Left lung (tissue), 10 donors: ENCODE measurements around the gene NCBP2. TPM values are rescaled to one million over a fixed set of nuclear protein-coding genes. Genes with fewer than 3 reads are reported as not detected.
"Not testable (repeated sequence)": the region's sequence is repeated elsewhere in the genome, so short reads cannot be mapped to it uniquely, and the experiment has no call there.

Experiments used
- ATAC-seq: fragments of 200-7000 bp; cut with Tn5 transposase; one replicate; pipeline ENCODE4 v1.9.1; 2020; ENCODE audit warnings: moderate library complexity
- DNase-seq, 4 donors: peaks; one replicate each; pipeline ENCODE4 v3.0.0-alpha.2; 2013 to 2020
- H3K27ac ChIP-seq, 2 donors: fragments of 200-600 bp; sonication (generic) in 1 of 2; one replicate each; pipeline versions ENCODE4 v1.5.0 to v1.8.0; 2020 to 2021
- H3K27me3 ChIP-seq, 2 donors: fragments of 200-600 bp; sonication (generic) in 1 of 2; one replicate each; pipeline versions ENCODE4 v1.5.0 to v1.8.0; 2020 to 2021
- H3K36me3 ChIP-seq, 2 donors: fragments of 200-600 bp; sonication (generic) in 1 of 2; one replicate each; pipeline versions ENCODE4 v1.5.0 to v1.8.0; 2020 to 2021
- H3K4me1 ChIP-seq, 2 donors: fragments of 200-600 bp; one replicate each; pipeline ENCODE4 v1.8.0; 2021
- H3K4me3 ChIP-seq, 2 donors: fragments of 200-600 bp; sonication (generic) in 1 of 2; one replicate each; pipeline versions ENCODE4 v1.5.0 to v1.8.0; 2020 to 2021; ENCODE audit warnings: mild to moderate bottlenecking in 1 of 2
- H3K9me3 ChIP-seq, 2 donors: fragments of 200-600 bp; sonication (generic) in 1 of 2; one replicate each; pipeline versions ENCODE4 v1.5.0 to v1.8.0; 2020 to 2021
- intact Hi-C, 2 donors: fragments of 100-400 bp; cut with DNase I; formaldehyde crosslinking; loops; one replicate each; pipeline versions ENCODE4 v1.11.2 to v1.14.2; 2022
- polyA plus RNA-seq, 6 donors: library from polyadenylated mRNA; unstranded; fragments of 120-200 nt; gene quantifications; one replicate each; pipeline ENCODE4 v1.2.1, GENCODE V29; 2013; ENCODE audit not compliant: insufficient read length in 6 of 6
- total RNA-seq, 2 donors: library from RNA; stranded (reverse); fragmentation: NEBNext Ultra II Directional; extraction: Animal tissue kit (Norgen Biotek cat#: 25700); gene quantifications; one replicate each; pipeline ENCODE4 v1.2.1, GENCODE V29; 2021
- TF ChIP-seq, protein P1 (sequence below), 2 donors: fragments of 200-600 bp; sonication (generic) in 1 of 2; IDR thresholded peaks; one replicate each; pipeline versions ENCODE4 v1.5.0 to v1.8.0; 2021; ENCODE audit warnings: antibody characterized with exemption in 2 of 2
- donor health status: DM: no; HTN: yes; CAD: no.
- donor health status: DM: no; HTN: no; CAD: no.

Gene NCBP2
- total and polyA plus RNA-seq, 8 donors = 56.0 to 95.9 (median 87.0) TPM

DNA sequence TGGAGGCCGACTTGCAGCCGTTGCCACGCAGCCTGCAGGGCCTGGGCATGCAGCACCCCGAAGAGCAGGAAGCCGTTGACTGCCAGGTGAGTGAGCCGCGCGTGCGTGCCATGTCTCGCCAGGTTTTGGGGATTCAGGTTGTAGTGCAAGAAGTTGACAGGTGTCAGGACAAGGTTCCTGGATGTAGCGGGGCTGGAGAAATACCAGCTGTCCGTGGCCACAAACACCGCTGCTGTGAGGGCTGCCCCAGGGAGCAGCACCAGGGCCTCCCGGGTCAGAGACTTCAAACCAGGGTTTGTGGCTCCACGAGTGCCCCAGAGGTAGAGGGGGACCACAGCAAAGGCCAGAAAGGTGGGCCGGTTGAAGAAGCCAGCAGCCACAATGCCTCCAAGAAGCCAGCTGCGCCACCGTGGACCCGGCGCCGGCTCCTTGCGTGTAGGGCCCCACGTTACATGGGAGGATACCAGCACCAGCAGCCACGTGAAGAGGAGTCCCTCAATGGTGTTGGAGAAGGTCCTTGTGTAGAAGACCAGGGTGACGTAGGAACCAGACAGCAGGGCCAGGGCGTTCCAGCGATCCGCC, 5.6 kb upstream of the NCBP2 start:
- no peak overlapping the region for H3K27ac ChIP-seq
- intact Hi-C loops = no loop called here
- DNase-seq = no peak

DNA sequence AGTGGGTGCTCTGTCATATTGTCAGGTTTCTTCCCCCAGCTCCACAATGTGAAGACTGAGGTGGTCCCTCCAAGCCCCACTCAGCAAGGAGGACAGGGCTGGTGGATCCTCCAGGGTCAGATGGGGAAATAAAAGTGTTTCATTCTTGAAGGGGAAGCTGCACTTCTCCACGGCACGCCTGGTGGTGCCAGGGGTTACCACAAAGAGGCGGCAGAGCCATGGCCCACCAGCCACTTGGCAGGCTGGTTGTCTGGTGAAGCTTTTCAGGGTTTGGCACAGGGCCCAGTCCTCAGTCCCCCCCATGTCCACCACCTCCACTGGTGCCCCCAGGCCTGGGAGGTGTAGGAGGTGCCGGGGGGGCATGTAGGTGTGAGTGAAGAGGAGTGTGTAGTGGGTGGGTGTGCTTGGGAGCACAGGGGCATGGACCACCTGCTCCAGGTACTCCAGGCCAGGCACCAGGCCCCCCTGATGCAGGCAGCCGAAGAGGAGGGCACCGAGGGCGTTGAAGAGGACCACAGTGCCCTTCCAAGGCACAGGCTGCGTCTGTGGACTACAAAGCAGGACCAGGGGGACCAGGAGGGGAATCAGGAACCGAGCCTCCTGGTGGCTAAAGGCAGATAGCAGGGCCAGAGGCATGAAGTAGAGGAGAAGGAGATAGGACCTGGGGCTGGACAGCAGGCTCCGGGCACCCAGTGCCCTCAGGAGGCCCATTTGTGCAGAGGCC, 5.0 kb upstream of the NCBP2 start:
- Histone ChIP-seq H3K9me3 (no peaks in the 10 kb centered on the region), H3K27me3 (no peaks in the 10 kb centered on the region), H3K27ac (no peak overlapping the region), H3K4me1 (peaks cover 7 to 11% of the 10 kb centered on the region in 2 donors), H3K36me3 (peaks cover 0 to 15% of the 10 kb centered on the region in 2 donors), H3K4me3 (no peak overlapping the region)
- intact Hi-C loops = no loop called here
- TF ChIP-seq, protein P1, sequence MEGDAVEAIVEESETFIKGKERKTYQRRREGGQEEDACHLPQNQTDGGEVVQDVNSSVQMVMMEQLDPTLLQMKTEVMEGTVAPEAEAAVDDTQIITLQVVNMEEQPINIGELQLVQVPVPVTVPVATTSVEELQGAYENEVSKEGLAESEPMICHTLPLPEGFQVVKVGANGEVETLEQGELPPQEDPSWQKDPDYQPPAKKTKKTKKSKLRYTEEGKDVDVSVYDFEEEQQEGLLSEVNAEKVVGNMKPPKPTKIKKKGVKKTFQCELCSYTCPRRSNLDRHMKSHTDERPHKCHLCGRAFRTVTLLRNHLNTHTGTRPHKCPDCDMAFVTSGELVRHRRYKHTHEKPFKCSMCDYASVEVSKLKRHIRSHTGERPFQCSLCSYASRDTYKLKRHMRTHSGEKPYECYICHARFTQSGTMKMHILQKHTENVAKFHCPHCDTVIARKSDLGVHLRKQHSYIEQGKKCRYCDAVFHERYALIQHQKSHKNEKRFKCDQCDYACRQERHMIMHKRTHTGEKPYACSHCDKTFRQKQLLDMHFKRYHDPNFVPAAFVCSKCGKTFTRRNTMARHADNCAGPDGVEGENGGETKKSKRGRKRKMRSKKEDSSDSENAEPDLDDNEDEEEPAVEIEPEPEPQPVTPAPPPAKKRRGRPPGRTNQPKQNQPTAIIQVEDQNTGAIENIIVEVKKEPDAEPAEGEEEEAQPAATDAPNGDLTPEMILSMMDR (IDR thresholded peaks at IDR 0.05) = no peak
- no peak for ATAC-seq
- DNase-seq = no peak

More for the DNA sequence above, 5.6 kb upstream of the NCBP2 start:
- ATAC-seq = no peak
- Histone ChIP-seq H3K4me1 (peaks cover 7 to 11% of the 10 kb centered on the region in 2 donors), H3K27me3 (no peaks in the 10 kb centered on the region), H3K4me3 (no peak overlapping the region), H3K36me3 (peaks cover 0 to 15% of the 10 kb centered on the region in 2 donors), H3K9me3 (no peaks in the 10 kb centered on the region)
- TF ChIP-seq, protein P1 (IDR thresholded peaks at IDR 0.05) = no peak

DNA sequence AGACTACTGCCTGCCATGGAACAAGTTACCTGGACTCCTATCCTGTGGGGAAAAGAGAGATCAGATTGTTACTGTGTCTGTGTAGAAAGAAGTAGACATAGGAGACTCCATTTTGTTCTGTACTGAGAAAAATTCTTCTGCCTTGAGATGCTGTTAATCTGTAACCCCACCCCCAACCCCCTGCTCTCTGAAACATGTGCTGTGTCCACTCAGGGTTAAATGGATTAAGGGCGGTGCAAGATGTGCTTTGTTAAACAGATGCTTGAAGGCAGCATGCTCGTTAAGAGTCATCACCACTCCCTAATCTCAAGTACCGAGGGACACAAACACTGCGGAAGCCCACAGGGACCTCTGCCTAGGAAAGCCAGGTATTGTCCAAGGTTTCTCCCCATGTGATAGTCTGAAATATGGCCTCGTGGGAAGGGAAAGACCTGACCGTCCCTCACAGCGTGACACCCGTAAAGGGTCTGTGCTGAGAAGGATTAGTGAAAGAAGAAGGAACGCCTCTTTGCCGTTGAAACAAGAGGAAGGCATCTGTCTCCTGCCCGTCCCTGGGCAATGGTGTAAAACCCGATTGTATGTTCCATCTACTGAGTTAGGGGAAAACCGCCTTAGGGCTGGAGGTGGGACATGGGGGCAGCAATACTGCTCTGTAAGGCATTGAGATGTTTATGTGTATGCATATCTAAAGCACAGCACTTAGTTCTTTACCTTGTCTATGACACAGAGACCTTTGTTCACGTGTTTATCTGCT, 1.9 kb upstream of the NCBP2 start:
- H3K27me3 ChIP-seq, ATAC-seq, DNase-seq, H3K9me3 ChIP-seq, H3K27ac ChIP-seq, intact Hi-C loops: not testable (repeated sequence)
- peaks cover 16 to 30% of the 10 kb centered on the region in 2 donors for H3K4me1 ChIP-seq
- peak overlapping the region in 1 of 2 donors; percentile 88 for H3K4me3 ChIP-seq
- H3K36me3 ChIP-seq = peaks cover 0 to 19% of the 10 kb centered on the region in 2 donors

DNA sequence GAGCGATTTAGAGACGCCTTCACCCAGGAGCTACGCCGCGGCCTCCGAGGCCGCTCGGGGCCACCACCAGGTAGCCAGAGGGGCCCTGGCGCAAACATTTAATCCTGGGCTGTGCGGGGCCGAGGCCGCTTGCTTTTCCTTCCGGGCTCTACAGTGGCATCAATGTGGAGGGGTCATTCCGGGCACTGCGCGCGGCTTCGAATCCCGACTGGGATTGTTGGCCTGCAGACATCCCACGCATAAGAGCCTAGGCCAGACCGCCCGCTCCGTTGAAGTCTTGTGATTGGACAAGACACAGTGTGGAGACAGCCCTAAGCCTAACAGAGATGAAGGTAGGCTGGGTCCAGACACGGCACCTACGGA, 568 bp upstream of the NCBP2 start:
- H3K27ac ChIP-seq = peak overlapping the region; percentile 86 to 94
- H3K4me1 ChIP-seq = peaks cover 16 to 30% of the 10 kb centered on the region in 2 donors
- TF ChIP-seq, protein P1 (IDR thresholded peaks at IDR 0.05) = no peak
- H3K27me3 ChIP-seq = no peaks in the 10 kb centered on the region
- peak; percentile 3 for ATAC-seq
- no peaks in the 10 kb centered on the region for H3K9me3 ChIP-seq
- peak overlapping the region; percentile 88 to 100 for H3K4me3 ChIP-seq
- intact Hi-C loops = no loop called here
- peaks cover 0 to 32% of the 10 kb centered on the region in 2 donors for H3K36me3 ChIP-seq
- no peak for DNase-seq

DNA sequence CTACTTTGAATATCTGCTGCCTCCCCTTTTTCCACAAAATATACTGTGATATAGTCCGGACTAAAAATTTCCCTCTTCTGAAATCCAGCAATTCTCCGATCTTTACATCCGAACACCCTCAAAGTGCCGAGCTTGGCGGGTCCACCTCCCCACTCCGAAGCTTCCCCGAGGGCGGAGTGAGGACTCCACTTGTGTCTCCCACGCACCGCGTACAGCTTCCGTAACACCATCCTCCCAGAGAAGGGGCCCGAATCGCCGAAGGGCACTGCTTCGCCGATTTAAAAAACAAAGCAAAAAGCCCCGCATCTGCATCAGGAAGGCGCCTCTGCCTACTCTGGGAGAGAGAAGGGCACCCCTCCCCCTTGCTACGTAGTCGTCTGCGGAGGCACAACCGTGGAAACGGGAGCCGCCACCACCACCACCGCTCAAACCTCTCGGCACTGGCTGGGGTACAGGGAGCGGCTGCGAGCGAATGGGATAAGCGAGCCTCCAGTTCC, 551 bp downstream of the NCBP2 start:
- Histone ChIP-seq H3K36me3 (peaks cover 0 to 43% of the 10 kb centered on the region in 2 donors), H3K4me3 (peak overlapping the region; percentile 88 to 100), H3K27ac (peak overlapping the region; percentile 86 to 94), H3K27me3 (no peaks in the 10 kb centered on the region), H3K4me1 (peaks cover 16 to 30% of the 10 kb centered on the region in 2 donors), H3K9me3 (no peaks in the 10 kb centered on the region)
- peak; percentile 66 for ATAC-seq
- peak in 3 of 4 donors; percentile 17 to 54 (median 35) for DNase-seq
- intact Hi-C loops = no loop called here
- TF ChIP-seq, protein P1 (IDR thresholded peaks at IDR 0.05) = no peak
